Activated T-cell treated with anti-CD3 and anti-CD28 coated beads for 48 hours (primary cell): ENCODE measurements around the gene NTN1.

Experiments used
- DNase-seq: peaks from one replicate; pipeline ENCODE4 v3.0.0-alpha.2; 2020; ENCODE audit warnings: low read depth

Gene NTN1

DNA sequence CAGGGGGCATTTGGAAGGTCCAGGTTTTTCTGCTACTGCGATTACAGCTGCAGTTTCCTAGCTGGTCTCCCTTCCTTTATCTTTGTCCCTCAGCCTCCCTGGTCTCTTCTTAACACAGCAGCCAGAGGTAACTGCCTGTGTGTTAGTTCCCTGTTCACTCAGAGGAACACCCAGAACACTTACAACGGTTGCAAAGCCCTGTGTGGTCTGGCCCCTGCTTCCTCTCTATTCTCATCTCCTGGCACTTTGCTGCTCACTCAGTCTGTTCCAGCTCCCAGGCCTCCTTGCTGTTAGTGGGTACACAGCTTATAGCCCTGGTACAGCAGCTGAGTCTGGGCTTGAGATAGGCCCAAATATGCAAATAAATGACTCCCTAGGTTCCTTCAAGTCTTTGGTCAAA, 16.4 kb downstream of the NTN1 start:
- DNase-seq = no peak

GRCh38 chr17:9038380-9038779, 17.1 kb downstream of the NTN1 start:
- no peak for DNase-seq

- DNase-seq = no peak
These were observed 23.6 kb downstream of the NTN1 start for GRCh38 chr17:9044772-9045463.

DNA sequence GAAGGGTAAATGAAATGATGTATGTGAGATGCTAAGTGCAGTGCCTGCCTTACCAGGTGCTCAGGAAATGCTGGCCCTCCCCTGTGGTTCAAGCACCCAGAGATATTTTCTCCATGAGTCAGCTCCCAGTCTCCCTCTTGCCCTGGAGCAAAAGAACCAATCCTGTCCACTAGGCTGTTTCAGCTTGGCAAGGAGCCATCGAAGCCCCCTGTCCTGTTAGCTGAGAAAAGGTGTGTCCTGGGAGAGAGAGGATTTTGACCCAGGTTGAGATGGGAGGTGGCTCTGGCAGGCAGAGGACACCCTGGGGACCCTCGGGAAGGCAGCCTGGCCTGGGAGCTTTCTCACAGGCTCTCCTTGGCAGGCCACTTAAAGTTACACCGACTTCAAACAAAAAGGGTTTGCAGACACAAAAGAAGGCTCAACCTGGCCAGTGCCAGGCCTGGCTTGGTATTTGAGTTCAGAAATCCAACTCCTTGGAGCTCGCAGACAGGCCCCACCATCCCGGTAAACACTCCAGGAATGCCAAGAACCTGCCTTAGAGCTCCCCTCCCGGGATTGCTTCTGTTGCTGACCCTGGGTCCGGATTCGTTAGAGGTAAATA, 29.6 kb downstream of the NTN1 start:
- DNase-seq = no peak

GRCh38 chr17:9051561-9051960, 30.3 kb downstream of the NTN1 start:
- DNase-seq = no peak

- DNase-seq = no peak
These were observed 31.6 kb downstream of the NTN1 start for GRCh38 chr17:9052921-9053320.

DNA sequence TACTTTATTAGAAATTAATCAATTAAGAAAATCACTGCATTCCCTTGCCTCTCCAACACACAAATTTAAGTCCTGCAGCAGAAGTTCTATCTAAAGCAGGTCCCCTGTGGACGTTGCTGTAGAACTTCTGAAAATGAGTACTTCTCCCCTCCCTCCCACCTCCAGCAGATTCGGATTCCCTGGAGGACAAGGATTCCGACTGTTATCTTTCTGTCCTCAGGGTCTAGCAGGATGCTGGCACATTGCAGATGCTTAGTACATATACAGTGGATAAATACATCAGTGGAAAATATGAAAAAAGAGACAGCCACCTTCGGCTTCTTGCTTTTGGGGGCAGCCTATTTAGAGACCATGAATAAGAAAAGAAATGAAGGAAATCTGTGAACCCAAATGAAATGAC, 32.1 kb downstream of the NTN1 start:
- DNase-seq = no peak

DNA sequence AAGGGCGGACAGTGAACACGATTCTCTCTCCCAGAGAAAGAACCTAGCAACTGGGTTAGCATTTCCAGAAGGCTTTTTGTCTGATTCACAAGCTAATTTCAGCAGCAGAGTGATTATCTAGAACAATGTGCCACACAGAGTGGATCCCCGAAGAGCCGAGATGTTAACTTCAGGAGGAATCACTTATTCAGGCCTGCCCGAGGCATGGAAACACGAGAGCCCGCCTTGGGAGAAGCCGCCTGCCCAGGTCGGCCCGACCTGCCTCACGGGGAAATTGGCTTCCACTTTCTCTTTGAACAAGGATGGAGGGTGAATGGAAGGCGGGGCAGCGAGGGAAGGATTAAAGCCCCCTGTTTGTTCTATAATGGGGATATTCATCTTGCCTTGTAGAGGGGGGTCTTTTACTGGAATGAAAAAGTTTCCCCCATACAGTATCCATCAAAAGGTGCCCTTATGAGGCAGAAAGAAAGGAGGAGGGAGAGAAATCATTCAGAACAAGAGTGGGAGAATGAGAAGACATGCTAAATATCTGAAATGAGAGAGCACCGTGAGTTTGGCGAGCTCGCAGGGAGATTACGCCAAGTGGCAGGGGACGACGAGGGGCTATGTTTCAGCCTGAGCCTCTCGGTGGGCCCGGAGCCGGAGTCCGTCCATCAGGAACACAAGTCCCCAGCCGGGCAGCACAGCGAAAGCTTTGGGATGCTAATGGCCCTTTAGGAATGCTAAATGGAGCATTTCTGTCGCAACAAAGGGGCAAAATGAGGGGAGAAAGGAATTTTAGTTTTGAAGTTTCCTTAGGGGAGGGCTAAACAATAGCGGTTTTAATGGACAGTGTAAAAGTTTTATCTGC, 33.0 kb downstream of the NTN1 start:
- no peak for DNase-seq

DNA sequence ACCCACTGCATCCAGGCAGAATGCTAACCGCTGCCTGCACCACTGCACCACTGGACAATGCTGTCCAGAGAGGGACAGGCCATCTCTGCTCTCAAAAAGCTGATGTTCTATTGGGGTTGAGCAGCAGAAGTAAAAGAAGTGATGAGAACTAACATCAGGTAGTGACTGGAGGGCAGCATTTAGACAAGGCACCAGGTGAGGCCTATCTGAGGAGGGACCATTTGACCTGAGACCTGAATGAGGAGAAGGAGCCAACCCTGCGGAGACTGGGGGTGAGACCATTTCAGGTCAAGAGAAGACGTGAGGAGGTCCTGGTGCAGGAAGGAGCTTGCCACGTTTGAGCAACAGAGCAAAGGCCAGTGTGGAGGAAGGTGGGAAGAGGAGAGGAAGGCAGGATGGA, 34.0 kb downstream of the NTN1 start:
- DNase-seq = no peak

DNA sequence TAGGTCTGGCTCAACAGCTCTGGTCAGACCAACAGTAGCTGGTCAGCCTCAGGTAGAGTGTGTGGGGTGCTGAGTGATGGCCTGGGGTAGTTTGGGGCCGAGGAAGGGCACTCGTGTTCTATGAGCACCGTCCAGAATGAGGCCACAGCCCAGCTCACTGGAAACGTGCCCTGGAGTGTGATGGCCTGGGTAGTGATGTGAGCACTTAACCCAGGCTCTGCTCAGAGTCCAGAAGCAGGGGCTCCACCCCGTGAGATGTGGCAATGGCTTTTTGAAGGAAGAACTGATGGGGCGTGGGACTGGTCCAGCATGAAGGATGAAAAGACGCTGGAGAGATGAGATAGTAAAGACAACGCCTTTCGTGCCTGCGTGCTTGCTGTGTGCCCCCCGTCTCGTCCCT, 35.3 kb downstream of the NTN1 start:
- no peak for DNase-seq

DNA sequence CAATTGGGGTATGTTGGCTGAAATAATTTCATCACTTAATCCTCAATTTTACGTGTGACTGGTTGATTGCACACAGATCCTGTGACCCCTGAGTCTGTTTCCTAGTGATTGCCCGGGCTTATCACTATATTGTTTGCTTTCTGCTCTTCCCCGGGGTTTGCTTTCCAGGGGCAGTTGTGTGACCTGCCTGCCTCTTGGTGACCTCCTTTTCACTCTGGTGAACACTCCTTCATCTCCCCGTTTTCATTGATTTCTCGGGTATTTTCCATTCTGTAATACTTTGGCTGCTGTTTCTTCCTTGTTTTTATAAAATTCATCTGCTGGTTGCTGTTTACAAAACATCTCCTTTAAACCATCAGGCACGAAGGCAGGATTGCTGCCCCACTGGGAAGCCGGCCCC, 36.0 kb downstream of the NTN1 start:
- no peak for DNase-seq

- DNase-seq = no peak
These were observed 41.1 kb downstream of the NTN1 start for GRCh38 chr17:9062399-9062902.

- no peak for DNase-seq
These were observed 43.1 kb downstream of the NTN1 start for GRCh38 chr17:9064311-9064834.

- DNase-seq = no peak
These were observed 49.7 kb downstream of the NTN1 start for GRCh38 chr17:9071016-9071415.

DNA sequence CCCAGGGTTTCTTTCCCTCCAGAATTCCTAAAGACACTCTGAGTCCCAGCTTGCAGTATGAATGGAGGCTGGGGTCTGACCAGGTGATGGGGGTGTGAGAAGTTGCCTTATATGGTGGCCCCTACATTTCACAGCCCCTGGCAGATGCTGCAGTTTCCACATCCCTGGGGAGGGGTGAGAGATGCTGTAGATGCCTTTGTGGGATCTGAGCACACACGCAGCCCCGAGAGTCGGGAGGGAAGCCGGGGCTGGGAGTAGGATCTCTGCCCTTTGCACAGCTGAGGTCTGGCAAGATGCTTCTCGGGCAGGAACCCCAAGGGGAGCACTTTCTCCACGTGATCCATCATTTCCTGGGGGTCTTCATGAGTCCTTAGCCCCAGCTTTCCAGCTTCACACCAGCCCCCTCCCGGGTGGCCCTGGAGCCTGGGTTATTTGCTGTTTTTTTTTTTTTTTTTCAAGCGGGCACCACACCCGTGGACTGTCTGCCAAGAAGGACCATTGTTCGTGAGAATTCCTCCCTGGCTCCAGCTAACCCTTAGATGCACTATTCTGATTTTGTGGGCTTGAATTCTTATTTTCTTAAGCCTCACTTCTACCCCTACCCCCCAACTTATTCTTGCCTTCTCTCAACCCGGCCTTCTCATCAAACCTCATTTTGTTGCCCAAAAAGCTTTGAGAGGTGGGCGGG, 50.6 kb downstream of the NTN1 start:
- DNase-seq = no peak

DNA sequence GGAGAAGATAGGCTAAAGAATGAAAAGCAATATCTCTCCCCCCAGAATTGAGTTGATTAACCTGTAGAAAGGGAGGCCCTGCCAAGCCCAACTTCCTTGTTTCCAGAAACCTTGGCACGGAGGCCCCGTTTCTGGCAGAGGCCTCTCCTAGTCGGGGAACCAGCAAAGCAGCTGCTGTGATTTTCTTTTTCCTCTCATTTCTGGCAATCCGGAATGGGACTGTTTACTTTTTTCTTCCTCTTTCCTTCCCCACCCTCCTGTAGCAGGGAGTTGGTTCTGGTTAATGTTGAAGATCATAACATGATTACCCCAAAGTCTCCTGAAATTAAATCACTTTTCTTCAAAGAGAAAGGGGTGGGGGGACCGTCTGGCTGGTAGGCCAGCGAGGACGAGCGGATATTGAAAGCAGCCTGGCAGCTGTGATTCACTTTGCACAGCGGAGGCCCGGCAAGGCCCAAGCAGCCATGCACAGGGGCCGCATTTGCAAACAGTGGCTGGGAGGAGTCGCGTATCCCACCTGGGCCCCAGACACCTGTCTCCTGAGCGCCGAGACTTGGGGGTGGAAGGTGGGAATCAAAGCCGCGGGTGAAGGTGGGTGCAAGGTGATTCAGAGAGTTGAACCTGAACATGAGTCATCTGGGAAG, 51.5 kb downstream of the NTN1 start:
- no peak for DNase-seq

DNA sequence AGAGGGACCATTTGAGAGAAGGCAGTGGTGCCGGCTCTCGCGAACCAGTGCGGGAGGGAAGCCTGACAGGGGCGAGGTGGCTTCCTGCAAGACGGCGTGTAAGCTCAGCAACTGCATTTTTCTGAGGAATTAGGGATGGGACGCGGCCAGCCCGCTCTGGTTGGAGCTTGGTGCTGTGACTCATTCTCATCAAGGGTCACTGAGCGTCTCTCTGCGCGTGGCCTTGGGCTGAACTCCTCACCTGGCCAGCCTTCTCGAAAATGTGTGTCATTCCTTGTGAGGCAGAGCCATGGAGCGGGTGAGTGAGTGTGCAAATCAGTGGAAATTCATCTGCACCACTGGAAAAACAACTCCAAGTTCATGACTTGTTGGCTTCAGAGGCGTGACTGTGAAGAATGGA, 52.8 kb downstream of the NTN1 start:
- DNase-seq = no peak

GRCh38 chr17:9079461-9080103, 58.3 kb downstream of the NTN1 start:
- no peak for DNase-seq

DNA sequence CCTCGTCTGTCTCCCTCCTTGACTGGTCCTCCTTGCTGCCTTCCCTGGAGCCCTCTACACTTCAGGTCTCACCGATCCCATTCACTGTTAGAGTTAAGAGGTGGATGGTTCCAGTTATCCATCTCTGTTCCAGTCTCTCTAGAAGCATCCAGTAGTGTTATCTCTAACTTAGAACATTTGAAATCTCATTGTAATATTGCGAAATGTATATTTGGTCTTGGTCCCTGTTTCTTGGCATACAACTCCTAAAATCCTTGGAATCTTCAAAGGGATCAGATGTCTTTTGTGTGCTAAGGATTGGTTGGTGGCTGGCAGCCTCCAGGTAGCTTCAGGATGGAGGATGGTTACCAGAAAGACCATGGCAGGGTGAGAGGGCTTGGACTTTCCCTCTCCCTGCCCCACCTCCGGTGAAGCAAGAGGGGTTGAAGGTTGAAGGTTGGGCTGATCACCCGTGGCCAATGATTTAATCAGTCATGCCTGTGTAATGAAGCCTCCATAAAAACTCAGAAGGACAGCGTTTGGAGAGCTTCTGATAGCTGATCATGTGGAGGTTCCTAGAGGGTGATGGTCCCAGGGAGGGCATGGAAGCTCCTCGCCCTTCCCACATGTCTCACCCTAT, 59.1 kb downstream of the NTN1 start:
- DNase-seq = no peak

DNA sequence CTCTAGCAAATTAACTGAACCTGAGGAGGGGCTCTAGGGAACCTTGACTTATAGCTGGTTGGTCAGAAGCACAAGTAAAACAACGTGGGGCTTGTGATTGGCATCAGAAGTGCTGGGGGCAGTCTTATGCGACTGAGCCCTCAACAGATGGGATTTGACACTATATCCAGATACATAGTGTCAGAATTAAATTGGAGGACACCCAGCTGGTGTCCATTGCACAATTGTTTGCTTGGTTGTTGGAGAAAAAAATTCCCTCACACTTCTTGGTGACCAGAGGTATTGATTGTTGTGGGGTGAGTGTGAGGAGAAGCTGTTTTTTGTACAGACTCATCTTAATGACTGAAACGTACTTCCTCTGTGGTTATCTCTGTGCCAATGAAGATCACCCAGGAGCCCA, 59.7 kb downstream of the NTN1 start:
- DNase-seq = no peak

GRCh38 chr17:9086577-9086976, 65.3 kb downstream of the NTN1 start:
- DNase-seq = no peak
